Measurements from ENCODE around the gene RPP25. TPM values are rescaled to one million over a fixed set of nuclear protein-coding genes. Genes with fewer than 3 reads are reported as not detected.

Gene RPP25
- polyA plus RNA-seq, 1 donor (not counting 4 experiments of a cell fraction or from before 2014, with no cell fraction given) = 0.60 TPM

DNA sequence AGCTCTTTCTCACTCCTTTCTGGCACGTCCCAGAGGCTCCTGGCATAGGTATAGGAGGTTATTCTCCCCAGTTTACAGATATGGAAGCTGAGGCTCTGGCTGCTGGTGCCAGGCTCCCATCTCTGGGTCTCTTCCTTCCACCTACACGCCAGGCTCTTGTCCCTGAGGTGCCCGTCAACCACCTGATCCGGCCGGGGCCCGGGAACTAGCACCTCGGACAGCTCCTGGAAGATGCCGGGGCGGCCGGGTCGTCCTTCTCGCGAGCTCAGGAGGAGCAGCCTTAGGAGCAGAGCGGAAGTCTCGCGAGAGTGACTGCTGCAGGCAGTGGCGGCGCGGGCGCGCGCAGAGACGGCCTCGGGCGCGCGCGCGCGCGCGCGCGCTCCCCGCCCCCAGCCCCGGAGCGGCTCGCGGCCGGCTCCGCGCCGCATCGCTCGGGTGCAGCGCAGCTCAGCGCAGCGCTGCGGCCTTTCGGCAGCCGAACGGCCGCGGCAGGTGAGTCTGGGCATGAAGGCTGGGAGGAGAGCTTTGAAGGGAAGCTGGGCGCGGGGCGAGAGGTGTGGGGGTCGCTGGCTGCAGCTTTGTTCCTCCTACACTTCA lies 38.7 kb upstream of the RPP25 start, which contains the start of gene SCAMP5:
SCAMP5 (plus strand) TSS at position 382 of the 597 bp plus-strand sequence. CDS start 16,277 bp downstream, outside the sequence.
- H3K9ac ChIP-seq (ENCODE audit: control insufficient read depth, extremely low read depth, insufficient read depth, low read length) = peak within 1 kb of the TSS; percentile 44
- FAIRE-seq = peak; percentile 34

DNA sequence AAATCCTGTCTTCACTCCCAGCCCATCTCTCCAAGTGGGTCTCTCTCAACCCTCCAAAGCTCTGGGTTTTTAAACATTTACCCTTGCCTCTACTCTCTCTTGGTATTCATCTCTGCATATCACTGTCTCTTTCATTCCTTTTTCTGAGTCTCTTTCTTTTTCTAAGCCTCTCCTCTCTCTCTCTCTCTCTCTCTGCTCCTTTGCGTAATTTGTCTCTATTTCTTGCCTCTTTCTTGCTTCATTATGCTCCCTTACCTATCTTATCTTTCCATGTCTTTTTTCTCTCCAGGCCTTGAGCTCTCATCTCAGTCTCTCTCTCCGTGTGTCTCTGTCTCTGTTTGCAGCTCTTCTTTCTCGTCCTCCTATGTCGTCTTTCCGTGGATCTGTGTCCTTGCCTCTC lies 38.1 kb upstream of the RPP25 start:
- no peak overlapping the region for H3K4me3 ChIP-seq (ENCODE audit: control insufficient read depth in 2 of 3, extremely low read depth in 1 of 3, insufficient read depth in 2 of 3, low read depth in 1 of 3, low read length in 3 of 3)
- FAIRE-seq (no peak), DNase-seq (ENCODE audit: low read depth, low spot score) (no peak)
- H3K36me3 ChIP-seq (ENCODE audit: control insufficient read depth in 2 of 2, extremely low read depth in 1 of 2, insufficient read depth in 2 of 2, low read length in 2 of 2) = no peaks in the 10 kb centered on the region
- H3K9me1 ChIP-seq (ENCODE audit: control insufficient read depth, extremely low read depth, insufficient read depth, low read length) = no peaks in the 10 kb centered on the region
- H4K20me1 ChIP-seq (ENCODE audit: control insufficient read depth, extremely low read depth, insufficient read depth, low read length) = no peaks in the 10 kb centered on the region
- H3K27ac ChIP-seq (ENCODE audit: control insufficient read depth, insufficient read depth, low read length) = no peak overlapping the region
- dilution Hi-C loops (cut with MboI; ENCODE audit: extremely low pct_ligation_motif_present, low sequenced_read_pairs) = no loop called here
- H3K4me2 ChIP-seq (ENCODE audit: control insufficient read depth, extremely low read depth, insufficient read depth, low read depth, low read length) = no peak overlapping the region
- no peak overlapping the region for H3K9ac ChIP-seq (ENCODE audit: control insufficient read depth, extremely low read depth, insufficient read depth, low read length)
- H3K79me2 ChIP-seq (ENCODE audit: control insufficient read depth, insufficient read depth, low read length) = no peaks in the 10 kb centered on the region
- no peaks in the 10 kb centered on the region for H3K9me3 ChIP-seq (ENCODE audit: control insufficient read depth, low read depth, low read length)
- TF ChIP-seq, protein P1, sequence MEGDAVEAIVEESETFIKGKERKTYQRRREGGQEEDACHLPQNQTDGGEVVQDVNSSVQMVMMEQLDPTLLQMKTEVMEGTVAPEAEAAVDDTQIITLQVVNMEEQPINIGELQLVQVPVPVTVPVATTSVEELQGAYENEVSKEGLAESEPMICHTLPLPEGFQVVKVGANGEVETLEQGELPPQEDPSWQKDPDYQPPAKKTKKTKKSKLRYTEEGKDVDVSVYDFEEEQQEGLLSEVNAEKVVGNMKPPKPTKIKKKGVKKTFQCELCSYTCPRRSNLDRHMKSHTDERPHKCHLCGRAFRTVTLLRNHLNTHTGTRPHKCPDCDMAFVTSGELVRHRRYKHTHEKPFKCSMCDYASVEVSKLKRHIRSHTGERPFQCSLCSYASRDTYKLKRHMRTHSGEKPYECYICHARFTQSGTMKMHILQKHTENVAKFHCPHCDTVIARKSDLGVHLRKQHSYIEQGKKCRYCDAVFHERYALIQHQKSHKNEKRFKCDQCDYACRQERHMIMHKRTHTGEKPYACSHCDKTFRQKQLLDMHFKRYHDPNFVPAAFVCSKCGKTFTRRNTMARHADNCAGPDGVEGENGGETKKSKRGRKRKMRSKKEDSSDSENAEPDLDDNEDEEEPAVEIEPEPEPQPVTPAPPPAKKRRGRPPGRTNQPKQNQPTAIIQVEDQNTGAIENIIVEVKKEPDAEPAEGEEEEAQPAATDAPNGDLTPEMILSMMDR (optimal IDR thresholded peaks at IDR 0.05 in 1 of 3, IDR thresholded peaks at IDR 0.05 in 1 of 3, conservative IDR thresholded peaks at IDR 0.05 in 1 of 3; ENCODE audit: extremely low read depth in 1 of 3, insufficient read depth in 2 of 3, low read length in 3 of 3) = no peak
- TF ChIP-seq EZH2 (IDR thresholded peaks at IDR 0.05; ENCODE audit: low read length) = no peak
- no peak overlapping the region for H2AFZ ChIP-seq (ENCODE audit: control insufficient read depth, low read length)
- H3K27me3 ChIP-seq (ENCODE audit: control insufficient read depth, extremely low read depth, insufficient read depth, low read length) = peaks cover 26% of the 10 kb centered on the region
- peaks cover 4% of the 10 kb centered on the region for H3K4me1 ChIP-seq (ENCODE audit: control insufficient read depth, extremely low read depth, insufficient read depth, low read length)

More for the DNA sequence above, 38.7 kb upstream of the RPP25 start, which contains the start of gene SCAMP5:
- no peak for TF ChIP-seq EZH2 (IDR thresholded peaks at IDR 0.05; ENCODE audit: low read length)
- TF ChIP-seq, protein P1 (optimal IDR thresholded peaks at IDR 0.05 in 1 of 3, IDR thresholded peaks at IDR 0.05 in 1 of 3, conservative IDR thresholded peaks at IDR 0.05 in 1 of 3; ENCODE audit: extremely low read depth in 1 of 3, insufficient read depth in 2 of 3, low read length in 3 of 3) = no peak
- no peaks in the 10 kb centered on the region for H3K9me3 ChIP-seq (ENCODE audit: control insufficient read depth, low read depth, low read length)
- peak; percentile 68 for DNase-seq (ENCODE audit: low read depth, low spot score)
- H2AFZ ChIP-seq (ENCODE audit: control insufficient read depth, low read length) = peak within 1 kb of the TSS; percentile 87
- H3K9me1 ChIP-seq (ENCODE audit: control insufficient read depth, extremely low read depth, insufficient read depth, low read length) = no peaks in the 10 kb centered on the region
- dilution Hi-C loops (cut with MboI; ENCODE audit: extremely low pct_ligation_motif_present, low sequenced_read_pairs) = no loop called here
- H3K4me1 ChIP-seq (ENCODE audit: control insufficient read depth, extremely low read depth, insufficient read depth, low read length) = peaks cover 4% of the 10 kb centered on the region
- no peak within 1 kb of the TSS for H3K27ac ChIP-seq (ENCODE audit: control insufficient read depth, insufficient read depth, low read length)
- H4K20me1 ChIP-seq (ENCODE audit: control insufficient read depth, extremely low read depth, insufficient read depth, low read length) = no peaks in the 10 kb centered on the region
- no peaks in the 10 kb centered on the region for H3K36me3 ChIP-seq (ENCODE audit: control insufficient read depth in 2 of 2, extremely low read depth in 1 of 2, insufficient read depth in 2 of 2, low read length in 2 of 2)
- no peaks in the 10 kb centered on the region for H3K79me2 ChIP-seq (ENCODE audit: control insufficient read depth, insufficient read depth, low read length)
- peak within 1 kb of the TSS; percentile 73 for H3K4me2 ChIP-seq (ENCODE audit: control insufficient read depth, extremely low read depth, insufficient read depth, low read depth, low read length)
- peaks cover 26% of the 10 kb centered on the region for H3K27me3 ChIP-seq (ENCODE audit: control insufficient read depth, extremely low read depth, insufficient read depth, low read length)
- peak within 1 kb of the TSS; percentile 50 to 67 (median 63) for H3K4me3 ChIP-seq (ENCODE audit: control insufficient read depth in 2 of 3, extremely low read depth in 1 of 3, insufficient read depth in 2 of 3, low read depth in 1 of 3, low read length in 3 of 3)

Measured in keratinocyte (primary cell).